HG02763 (cell line): ENCODE measurements around the gene USP35.
"Not testable (repeated sequence)": the region's sequence is repeated elsewhere in the genome, so short reads cannot be mapped to it uniquely, and the experiment has no call there.

Experiments used
- ATAC-seq: cut with Tn5 transposase; IDR thresholded peaks from one replicate; pipeline ENCODE4 v1.9.1; 2021; ENCODE audit warnings: mild to moderate bottlenecking, moderate library complexity; ENCODE audit not compliant: unreplicated experiment

USP35 gene

GRCh38 chr11:78170413-78170812, 18.3 kb upstream of the USP35 start:
- ATAC-seq, result no peak

GRCh38 chr11:78170874-78171549, 17.7 kb upstream of the USP35 start:
- no peak for ATAC-seq

GRCh38 chr11:78171951-78172350, 16.8 kb upstream of the USP35 start:
- ATAC-seq, result no peak

GRCh38 chr11:78175862-78176261, 12.9 kb upstream of the USP35 start:
- not testable (repeated sequence) for ATAC-seq

- no peak for ATAC-seq
Measured at GRCh38 chr11:78176605-78177141, 12.0 kb upstream of the USP35 start.

GRCh38 chr11:78177216-78177615, 11.5 kb upstream of the USP35 start:
- ATAC-seq, result no peak

- no peak for ATAC-seq
Measured at GRCh38 chr11:78179459-78180071, 9.2 kb upstream of the USP35 start.

- no peak for ATAC-seq
Measured at GRCh38 chr11:78180751-78181150, 8.0 kb upstream of the USP35 start.

- no peak for ATAC-seq
Measured at GRCh38 chr11:78181185-78181584, 7.5 kb upstream of the USP35 start.

GRCh38 chr11:78187366-78188285, 1.1 kb upstream of the USP35 start:
- peak; percentile 17 for ATAC-seq

- no peak for ATAC-seq
Measured at GRCh38 chr11:78189174-78189724, 530 bp downstream of the USP35 start.

GRCh38 chr11:78189851-78190250, 1.1 kb downstream of the USP35 start:
- no peak for ATAC-seq

- ATAC-seq, result no peak
Measured at GRCh38 chr11:78190374-78190773, 1.7 kb downstream of the USP35 start.

GRCh38 chr11:78190871-78191538, 2.3 kb downstream of the USP35 start:
- no peak for ATAC-seq

GRCh38 chr11:78192223-78192719, 3.6 kb downstream of the USP35 start:
- ATAC-seq, result no peak

GRCh38 chr11:78192911-78193351, 4.2 kb downstream of the USP35 start:
- ATAC-seq, result no peak

- no peak for ATAC-seq
Measured at GRCh38 chr11:78193806-78194205, 5.1 kb downstream of the USP35 start.

- ATAC-seq, result no peak
Measured at GRCh38 chr11:78194490-78194889, 5.8 kb downstream of the USP35 start.

- no peak for ATAC-seq
Measured at GRCh38 chr11:78195917-78196560, 7.3 kb downstream of the USP35 start.

GRCh38 chr11:78196661-78197091, 8.0 kb downstream of the USP35 start:
- no peak for ATAC-seq
